ENCODE results near the gene ARRB1. TPM values are rescaled to one million over a fixed set of nuclear protein-coding genes. Genes with fewer than 3 reads are reported as not detected.

Gene ARRB1
- total and polyA plus RNA-seq, 10 of the 15 experiments (the other 5 are each of a cell fraction or from before 2014, with no cell fraction given), result 0.39 to 12.9 (median 1.7) TPM

DNA sequence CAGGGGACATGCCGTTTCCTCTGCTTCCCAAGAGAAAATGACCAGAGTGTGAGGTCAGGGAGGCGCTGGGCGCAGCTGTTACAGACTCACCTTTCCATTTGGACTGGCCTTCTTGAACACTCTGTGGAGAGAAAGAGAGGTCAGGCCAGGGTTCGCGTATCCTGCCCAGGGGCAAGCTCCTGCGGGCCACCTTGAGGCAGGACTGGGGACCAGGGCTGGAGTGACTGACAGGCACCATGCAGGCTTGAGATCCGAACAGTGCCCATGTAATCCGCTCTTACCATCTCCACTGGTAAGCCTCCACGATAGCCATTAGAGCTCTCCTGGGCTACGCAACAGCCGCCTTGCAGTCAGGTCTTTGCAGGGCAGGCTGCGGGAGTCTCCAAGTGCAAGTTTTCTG lies 61.5 kb downstream of the ARRB1 start:
- BruUV-seq (replicated peaks), result no TSS peak
- H3K9me3 ChIP-seq (replicated peaks; ENCODE audit: control insufficient read depth, insufficient read depth, low read length), result no peaks in the 10 kb centered on the region
- in situ Hi-C loops (cut with MboI), result no loop called here
- H3K27ac ChIP-seq (ENCODE audit: control insufficient read depth, insufficient read depth), result no peak overlapping the region
- H3K4me1 ChIP-seq (ENCODE audit: control insufficient read depth, insufficient read depth, low read length), result no peaks in the 10 kb centered on the region
- intact Hi-C loops (cut with micrococcal nuclease; ENCODE audit: unreplicated experiment), result no loop called here
- no peaks in the 10 kb centered on the region for H3K79me2 ChIP-seq (ENCODE audit: control insufficient read depth, insufficient read depth, low read length)
- TF ChIP-seq SMAD1 (IDR thresholded peaks at IDR 0.05; ENCODE audit: low read depth, partially characterized antibody) (no peak), JUNB (IDR thresholded peaks at IDR 0.05) (no peak), CHD4 (IDR thresholded peaks at IDR 0.05) (no peak), MTA2 (IDR thresholded peaks at IDR 0.05; ENCODE audit: low read depth) (no peak), CBX3 (IDR thresholded peaks at IDR 0.05; ENCODE audit: borderline replicate concordance, low read depth) (no peak), GATAD2B (conservative IDR thresholded peaks at IDR 0.05; ENCODE audit: low read depth) (no peak), TBL1XR1 (IDR thresholded peaks at IDR 0.05; ENCODE audit: low read depth, low read length) (no peak), PRDM15 (CRISPR knock-in tag; IDR thresholded peaks at IDR 0.05) (no peak)
- ChIA-PET CTCF (interaction anchor here (0.8 to 2.8 kb wide), 2 partner anchors 10 to 98 kb away, joined by 3 to 12 read pairs; no protein-coding TSS in a partner anchor), RAD21 (ENCODE audit: unreplicated experiment) (no interaction called here), POLR2A (no interaction called here), SMC1A (ENCODE audit: uncharacterized antibody, unreplicated experiment) (no interaction called here)
- H4K20me1 ChIP-seq (ENCODE audit: control insufficient read depth, insufficient read depth), result no peaks in the 10 kb centered on the region
- H3K4me3 ChIP-seq, result no peak overlapping the region
- no peak overlapping the region for H3K4me2 ChIP-seq (ENCODE audit: control insufficient read depth, insufficient read depth)
- no peak overlapping the region for H3K9ac ChIP-seq (ENCODE audit: control insufficient read depth, insufficient read depth, low read length)
- FAIRE-seq, result no peak
- WGBS (ENCODE audit: insufficient coverage, insufficient replicate concordance, low lambda C conversion rate, missing lambda C conversion rate), result 54% methylated on average over 12 of the region's 12 CpGs
- H3K27me3 ChIP-seq (replicated peaks in 1 of 2; ENCODE audit: control insufficient read depth in 2 of 2, insufficient read depth in 2 of 2, low read length in 1 of 2), result no peaks in the 10 kb centered on the region
- no peaks in the 10 kb centered on the region; a peak in 1 of 4 replicates for H3K36me3 ChIP-seq (ENCODE audit: control insufficient read depth in 2 of 2, insufficient read depth in 2 of 2, low read length in 1 of 2)
- DNase-seq (ENCODE audit: low read depth, low spot score), result no peak
- H2AFZ ChIP-seq (ENCODE audit: control insufficient read depth, low read depth, low read length), result no peak overlapping the region
- no peak for ATAC-seq

All from GM12878 (cell line).